OCI-LY7 (cell line): ENCODE data around the gene RBBP8. TPM values are rescaled to one million over a fixed set of nuclear protein-coding genes. Genes with fewer than 3 reads are reported as not detected.
"Not testable (repeated sequence)": the region's sequence is repeated elsewhere in the genome, so short reads cannot be mapped to it uniquely, and the experiment has no call there.

Experiments
- BruUV-seq: library from RNA; stranded (reverse); fragments of 400-500 nt; replicated peaks from 2 replicates; lab custom pipeline; 2021; lab: Mats Ljungman, UMichigan
- CTCF ChIA-PET: fragments of 300-600 bp; sonication (Branson Sonifier 250); formaldehyde crosslinking; loops from one replicate; lab custom pipeline; 2022; ENCODE audit warnings: antibody characterized with exemption; ENCODE audit not compliant: unreplicated experiment; lab: Charles Lee
- POLR2A ChIA-PET: fragments of 300-600 bp; sonication (Branson Sonifier 250); formaldehyde crosslinking; loops from one replicate; lab custom pipeline; 2022; ENCODE audit warnings: antibody characterized with exemption; lab: Charles Lee
- DNase-seq: peaks from one replicate; pipeline ENCODE4 v3.0.0-alpha.2; 2015; ENCODE audit warnings: low spot score
- H2AFZ ChIP-seq: fragments of 200-600 bp; sonication (generic), shearing (Covaris generic); 2 replicates; pipeline ENCODE4 v1.6.1; 2014; ENCODE audit warnings: mild to moderate bottlenecking, antibody characterized with exemption, low read length, moderate library complexity
- H3K27ac ChIP-seq: fragments of 200-600 bp; sonication (generic); 2 replicates; pipeline ENCODE4 v1.5.1; 2014; ENCODE audit warnings: mixed run types, low read depth, mild to moderate bottlenecking, moderate library complexity, low read length, inconsistent platforms; ENCODE audit not compliant: poor library complexity, severe bottlenecking
- H3K36me3 ChIP-seq: fragments of 200-600 bp; sonication (generic); 2 replicates; pipeline ENCODE4 v1.6.1; 2014; ENCODE audit warnings: mild to moderate bottlenecking, antibody characterized with exemption, low read length, moderate library complexity, mixed read lengths; ENCODE audit not compliant: insufficient read depth
- H3K4me1 ChIP-seq: fragments of 200-600 bp; sonication (generic); 2 replicates; pipeline ENCODE4 v1.5.1; 2014; ENCODE audit warnings: mild to moderate bottlenecking, low read length; ENCODE audit not compliant: insufficient read depth, poor library complexity, severe bottlenecking
- H3K4me2 ChIP-seq: fragments of 200-600 bp; sonication (generic); 2 replicates; pipeline ENCODE4 v1.6.1; 2014; ENCODE audit warnings: mild to moderate bottlenecking, low read length
- H3K4me3 ChIP-seq: fragments of 200-600 bp; sonication (generic); 2 replicates; pipeline ENCODE4 v1.5.1; 2014; ENCODE audit warnings: mild to moderate bottlenecking, low read depth, low read length; ENCODE audit not compliant: poor library complexity, severe bottlenecking
- H3K79me2 ChIP-seq: fragments of 200-600 bp; sonication (generic); 2 replicates; pipeline ENCODE4 v1.6.1; 2016; ENCODE audit warnings: low read depth, mild to moderate bottlenecking, low read length, moderate library complexity, mixed read lengths; ENCODE audit not compliant: insufficient read depth
- H3K9me2 ChIP-seq: fragments of 200-600 bp; sonication (generic); 2 replicates; pipeline ENCODE4 v1.6.1; 2016; ENCODE audit warnings: mild to moderate bottlenecking, low read length, mixed read lengths; ENCODE audit not compliant: insufficient read depth
- H3K9me3 ChIP-seq: fragments of 200-600 bp; sonication (generic); 2 replicates; pipeline ENCODE4 v1.6.1; 2014; ENCODE audit warnings: mild to moderate bottlenecking, mixed run types, low read length, mixed read lengths
- H4K20me1 ChIP-seq: fragments of 200-600 bp; sonication (generic); 2 replicates; pipeline ENCODE4 v1.6.1; 2014; ENCODE audit warnings: mild to moderate bottlenecking, antibody characterized with exemption, low read length, moderate library complexity, mixed read lengths; ENCODE audit not compliant: insufficient read depth
- CTCF ChIP-seq: fragments of 200-600 bp; sonication (generic); conservative IDR thresholded peaks from 2 replicates; pipeline ENCODE4 v1.5.1; 2014; ENCODE audit warnings: mild to moderate bottlenecking, antibody characterized with exemption, low read length, moderate library complexity, mixed read lengths
- EZH2phosphoT487 ChIP-seq: fragments of 200-600 bp; sonication (generic); IDR thresholded peaks from 2 replicates; pipeline ENCODE4 v1.6.1; 2018; ENCODE audit warnings: low read depth, borderline replicate concordance, mild to moderate bottlenecking, mixed run types, antibody characterized with exemption, low read length, moderate library complexity, mixed read lengths
- intact Hi-C: fragments of 100-400 bp; cut with micrococcal nuclease; formaldehyde crosslinking; loops from one replicate; pipeline ENCODE4 v1.10.0; 2022; ENCODE audit not compliant: unreplicated experiment
- total RNA-seq, 2 experiments: library from RNA; depleted of rRNA in 1 of 2; stranded (reverse); fragments of >200 nt in 1 of 2; shearing (Covaris generic) in 1 of 2; gene quantifications; 2 replicates each; pipeline ENCODE4 v1.2.3, GENCODE V29; 2014 to 2022

RBBP8 gene
- total RNA-seq, 2 experiments from 2014 or later, result 51.0 to 86.0 TPM

DNA sequence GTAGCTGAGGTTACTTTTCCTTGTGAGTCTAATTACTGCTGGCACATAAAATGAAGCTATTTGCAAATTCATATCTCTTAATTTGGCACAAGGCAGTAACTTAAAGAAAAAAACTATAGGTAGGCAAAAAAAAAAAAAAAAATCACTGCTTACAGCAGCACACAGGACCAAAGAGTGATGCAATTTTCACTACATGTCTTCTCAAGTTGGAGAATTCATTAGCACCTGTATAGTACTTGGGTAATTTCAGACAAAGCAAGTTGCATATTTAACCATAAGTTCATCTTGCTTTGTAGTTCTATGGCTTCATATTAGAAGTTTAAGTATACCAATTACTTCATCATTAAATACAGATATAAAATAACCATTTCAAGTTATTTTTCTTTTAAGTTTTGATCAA lies 33.7 kb upstream of the RBBP8 start:
- no peaks in the 10 kb centered on the region for H3K36me3 ChIP-seq
- H3K4me2 ChIP-seq, result no peak overlapping the region
- H3K79me2 ChIP-seq, result no peaks in the 10 kb centered on the region
- TF ChIP-seq EZH2phosphoT487, result no peak
- TF ChIP-seq CTCF, result no peak
- H3K9me3 ChIP-seq, result no peaks in the 10 kb centered on the region
- no peak overlapping the region for H3K4me3 ChIP-seq
- ChIA-PET POLR2A (interaction anchor here (0.6 to 0.7 kb wide), 3 partner anchors 27 to 224 kb away, joined by 3 to 5 read pairs (median 4); no protein-coding TSS in a partner anchor), CTCF (no interaction called here)
- no peak overlapping the region for H3K27ac ChIP-seq
- H3K9me2 ChIP-seq, result no peaks in the 10 kb centered on the region
- H2AFZ ChIP-seq, result no peak overlapping the region
- intact Hi-C loops, result no loop called here
- no peak for DNase-seq
- BruUV-seq, result no TSS peak
- H4K20me1 ChIP-seq, result no peaks in the 10 kb centered on the region
- H3K4me1 ChIP-seq, result no peaks in the 10 kb centered on the region

- TF ChIP-seq EZH2phosphoT487 (no peak), CTCF (no peak)
- DNase-seq, result no peak
- Histone ChIP-seq H3K9me3 (no peaks in the 10 kb centered on the region), H4K20me1 (no peaks in the 10 kb centered on the region), H3K36me3 (no peaks in the 10 kb centered on the region), H3K4me2 (no peak overlapping the region), H3K4me3 (no peak overlapping the region), H2AFZ (no peak overlapping the region), H3K27ac (no peak overlapping the region), H3K9me2 (no peaks in the 10 kb centered on the region), H3K4me1 (no peaks in the 10 kb centered on the region), H3K79me2 (no peaks in the 10 kb centered on the region)
- intact Hi-C loops, result no loop called here
- BruUV-seq, result no TSS peak
- ChIA-PET POLR2A (no interaction called here), CTCF (no interaction called here)
These were observed 32.4 kb upstream of the RBBP8 start for GRCh38 chr18:22900558-22901238.

DNA sequence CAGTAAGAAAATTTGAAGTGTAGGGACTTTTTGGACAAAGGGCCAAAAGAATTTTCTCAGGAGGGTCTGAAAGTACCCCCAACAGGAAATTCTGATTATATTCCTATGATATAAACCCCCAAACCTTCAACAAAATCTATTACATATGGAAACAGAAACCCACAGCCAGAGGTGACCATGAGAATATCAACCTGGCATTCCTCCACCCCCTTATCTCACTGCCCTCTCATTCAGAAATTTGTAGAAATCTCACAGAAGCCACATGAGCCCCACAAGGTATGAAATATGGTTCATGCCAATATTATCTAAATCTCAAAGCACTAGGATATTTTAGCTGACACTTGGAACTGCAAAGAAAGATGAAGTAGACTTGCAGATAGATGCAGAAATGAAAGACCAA lies 31.0 kb upstream of the RBBP8 start:
- CTCF ChIA-PET, result no interaction called here

DNA sequence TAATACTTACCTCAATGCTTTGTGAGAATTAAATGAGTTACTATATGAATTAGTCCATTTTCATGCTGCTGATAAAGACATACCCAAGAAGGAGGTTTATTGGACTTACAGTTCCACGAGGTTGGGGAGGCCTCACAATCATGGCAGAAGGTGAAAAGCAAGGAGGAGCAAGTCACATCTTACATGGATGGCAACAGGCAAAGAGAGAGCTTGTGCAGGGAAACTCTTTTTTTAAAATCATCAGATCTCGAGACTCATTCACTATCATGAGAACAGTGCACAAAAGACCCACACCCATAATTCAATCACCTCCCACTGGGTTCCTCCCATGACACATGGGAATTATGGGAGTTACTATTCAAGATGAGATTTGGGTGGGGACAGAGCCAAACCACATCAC lies 29.9 kb upstream of the RBBP8 start:
- H3K4me3 ChIP-seq, BruUV-seq, H3K9me2 ChIP-seq, CTCF ChIA-PET, H3K79me2 ChIP-seq, H3K36me3 ChIP-seq, intact Hi-C loops, H3K9me3 ChIP-seq, H3K4me2 ChIP-seq, H2AFZ ChIP-seq, H3K27ac ChIP-seq, DNase-seq, H3K4me1 ChIP-seq, H4K20me1 ChIP-seq: not testable (repeated sequence)
- POLR2A ChIA-PET, result interaction anchor here (0.6 to 1.2 kb wide), 3 partner anchors 11 to 725 kb away, joined by 3 read pairs; no protein-coding TSS in a partner anchor

More for the DNA sequence above, 31.0 kb upstream of the RBBP8 start:
- DNase-seq, result no peak
- Histone ChIP-seq H3K36me3 (no peaks in the 10 kb centered on the region), H3K27ac (no peak overlapping the region), H3K4me2 (no peak overlapping the region), H3K9me2 (no peaks in the 10 kb centered on the region), H3K4me1 (no peaks in the 10 kb centered on the region), H3K9me3 (no peaks in the 10 kb centered on the region), H4K20me1 (no peaks in the 10 kb centered on the region), H2AFZ (no peak overlapping the region), H3K4me3 (no peak overlapping the region), H3K79me2 (no peaks in the 10 kb centered on the region)
- POLR2A ChIA-PET, result interaction anchor here (1.2 kb wide), 1 partner anchor 13 kb away, joined by 3 read pairs; no protein-coding TSS in a partner anchor
- BruUV-seq, result no TSS peak
- intact Hi-C loops, result no loop called here
- TF ChIP-seq EZH2phosphoT487, result no peak
- no peak for TF ChIP-seq CTCF
